Neural cell (in vitro differentiated cells): ENCODE data around the gene SNX24.
"Not testable (repeated sequence)": the region's sequence is repeated elsewhere in the genome, so short reads cannot be mapped to it uniquely, and the experiment has no call there.

Experiments
- CTCF ChIP-seq: fragments of 450-650 bp; IDR thresholded peaks from 2 replicates; pipeline ENCODE4 v1.5.1; 2014; ENCODE audit warnings: antibody characterized with exemption, mild to moderate bottlenecking, moderate library complexity; ENCODE audit not compliant: poor library complexity, severe bottlenecking
- EZH2 ChIP-seq: fragments of 200-600, 300-800 bp; shearing (Covaris generic), sonication (generic); IDR thresholded peaks from 2 replicates; pipeline ENCODE4 v1.6.1; 2014; ENCODE audit warnings: antibody characterized with exemption, low read length, borderline replicate concordance, mild to moderate bottlenecking; ENCODE audit not compliant: insufficient read depth, poor library complexity, severe bottlenecking
- MXI1 ChIP-seq: fragments of 450-650 bp; conservative IDR thresholded peaks from 2 replicates; pipeline ENCODE4 v1.6.1; 2014; ENCODE audit warnings: antibody characterized with exemption, mild to moderate bottlenecking; ENCODE audit not compliant: poor library complexity, severe bottlenecking
- REST ChIP-seq: IDR thresholded peaks from 2 replicates; pipeline ENCODE4 v1.6.1; 2012; ENCODE audit warnings: borderline replicate concordance
- SMC3 ChIP-seq: fragments of 450-650 bp; conservative IDR thresholded peaks from 2 replicates; pipeline ENCODE4 v1.6.1; 2014; ENCODE audit warnings: antibody characterized with exemption, mild to moderate bottlenecking, moderate library complexity; ENCODE audit not compliant: poor library complexity
- TAF1 ChIP-seq: IDR thresholded peaks from 2 replicates; pipeline ENCODE4 v1.6.1; 2012; ENCODE audit warnings: low read depth

GRCh38 chr5:122968056-122968455, 122.6 kb downstream of the SNX24 start:
- not testable (repeated sequence) for TF ChIP-seq CTCF, EZH2, MXI1, REST, SMC3, TAF1
